Trophoblast cell (in vitro differentiated cells and primary cell): Measurements from ENCODE around the gene NF2.

ENCODE experiments used
- DNase-seq, 2 donors: peaks; one replicate each; pipeline ENCODE4 v3.0.0-alpha.2; 2016
- H2AFZ ChIP-seq: 2 replicates; pipeline ENCODE4 v1.6.1; 2013; ENCODE audit warnings: low read length, moderate library complexity, mild to moderate bottlenecking; ENCODE audit not compliant: insufficient read depth, poor library complexity
- H2AK5ac ChIP-seq: 2 replicates; pipeline ENCODE4 v1.6.1; 2013; ENCODE audit warnings: mild to moderate bottlenecking, low read length
- H2BK120ac ChIP-seq: 2 replicates; pipeline ENCODE4 v1.6.1; 2013; ENCODE audit warnings: low read length, mild to moderate bottlenecking, moderate library complexity; ENCODE audit not compliant: insufficient read depth, poor library complexity
- H2BK12ac ChIP-seq: 2 replicates; pipeline ENCODE4 v1.6.1; 2013; ENCODE audit warnings: mild to moderate bottlenecking, low read length, moderate library complexity
- H2BK5ac ChIP-seq: 2 replicates; pipeline ENCODE4 v1.6.1; 2013; ENCODE audit warnings: low read length, low read depth, moderate library complexity, mild to moderate bottlenecking; ENCODE audit not compliant: poor library complexity
- H3K14ac ChIP-seq: 2 replicates; pipeline ENCODE4 v1.6.1; 2013; ENCODE audit warnings: mild to moderate bottlenecking, low read length
- H3K18ac ChIP-seq: 2 replicates; pipeline ENCODE4 v1.6.1; 2013; ENCODE audit warnings: mild to moderate bottlenecking, low read length
- H3K23ac ChIP-seq: 2 replicates; pipeline ENCODE4 v1.6.1; 2013; ENCODE audit warnings: low read length
- H3K27ac ChIP-seq: 2 replicates; pipeline ENCODE4 v1.5.1; 2013; ENCODE audit warnings: low read depth, mild to moderate bottlenecking, inconsistent platforms, low read length, moderate library complexity
- H3K27me3 ChIP-seq: 2 replicates; pipeline ENCODE4 v1.6.1; 2013; ENCODE audit warnings: inconsistent platforms, mild to moderate bottlenecking, low read length, moderate library complexity; ENCODE audit not compliant: insufficient read depth
- H3K36me3 ChIP-seq, 2 experiments: 1 replicate in 1 of 2; 2 replicates in 1 of 2; pipeline ENCODE4 v1.6.1; 2013; ENCODE audit warnings: low read length in 2 of 2, mild to moderate bottlenecking in 2 of 2, moderate library complexity in 1 of 2; ENCODE audit not compliant: insufficient read depth in 2 of 2, control insufficient read depth in 1 of 2
- H3K4ac ChIP-seq: 2 replicates; pipeline ENCODE4 v1.6.1; 2013; ENCODE audit warnings: low read depth, mild to moderate bottlenecking, low read length, moderate library complexity
- H3K4me1 ChIP-seq, 2 experiments: 1 replicate in 1 of 2; 2 replicates in 1 of 2; pipeline ENCODE4 v1.6.1; 2013; ENCODE audit warnings: low read length in 2 of 2, mild to moderate bottlenecking in 2 of 2, moderate library complexity in 1 of 2; ENCODE audit not compliant: insufficient read depth in 2 of 2, control insufficient read depth in 1 of 2
- H3K4me2 ChIP-seq: 2 replicates; pipeline ENCODE4 v1.6.1; 2013; ENCODE audit warnings: inconsistent platforms, mild to moderate bottlenecking, low read length, moderate library complexity
- H3K4me3 ChIP-seq: 2 replicates; pipeline ENCODE4 v1.5.1; 2013; ENCODE audit warnings: mild to moderate bottlenecking, low read depth, low read length, inconsistent platforms
- H3K79me1 ChIP-seq: one replicate; pipeline ENCODE4 v1.6.1; 2013; ENCODE audit warnings: low read length
- H3K79me2 ChIP-seq: 2 replicates; pipeline ENCODE4 v1.6.1; 2013; ENCODE audit warnings: low read length, mild to moderate bottlenecking; ENCODE audit not compliant: control insufficient read depth, insufficient read depth, poor library complexity
- H3K9ac ChIP-seq: 2 replicates; pipeline ENCODE4 v1.6.1; 2013; ENCODE audit warnings: mild to moderate bottlenecking, low read length
- H3K9me3 ChIP-seq: 2 replicates; pipeline ENCODE4 v1.6.1; 2013; ENCODE audit warnings: low read depth, mild to moderate bottlenecking, control low read depth, inconsistent platforms, low read length; ENCODE audit not compliant: insufficient read depth
- H4K12ac ChIP-seq: 2 replicates; pipeline ENCODE4 v1.6.1; 2013; ENCODE audit warnings: low read depth, mild to moderate bottlenecking, low read length, moderate library complexity
- H4K8ac ChIP-seq: 2 replicates; pipeline ENCODE4 v1.6.1; 2013; ENCODE audit warnings: low read depth, mild to moderate bottlenecking, low read length, moderate library complexity
- H4K91ac ChIP-seq: one replicate; pipeline ENCODE4 v1.6.1; 2013; ENCODE audit warnings: low read depth, mild to moderate bottlenecking, low read length, moderate library complexity
- WGBS: extraction: QIAGEN DNeasy Blood & Tissue Kit; methylation state at CpG from one replicate; pipeline ENCODE4 v1.1.7; 2013; ENCODE audit warnings: missing lambda C conversion rate; ENCODE audit not compliant: insufficient read length, insufficient coverage; ENCODE audit errors: extremely low coverage; 5-methylcytosine and 5-hydroxymethylcytosine counted together

Gene NF2

DNA sequence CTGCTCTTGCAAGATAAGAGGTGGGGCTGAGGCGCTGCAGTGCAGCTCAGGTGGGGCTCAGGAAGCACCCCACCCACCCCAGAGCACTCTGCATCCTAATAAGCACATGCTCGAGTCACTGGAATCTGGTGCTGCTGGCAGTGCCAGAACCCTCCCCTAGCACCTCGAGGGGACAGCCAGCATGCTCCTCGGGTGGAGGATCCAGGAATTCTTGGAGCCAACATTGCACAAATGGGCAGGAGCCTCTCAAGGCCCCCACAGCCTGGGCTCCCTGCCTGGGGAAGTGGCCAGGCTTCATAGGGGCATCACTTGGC lies 88.9 kb downstream of the NF2 start:
- no peak overlapping the region for H3K18ac ChIP-seq
- no peak for DNase-seq
- no peaks in the 10 kb centered on the region for H3K79me1 ChIP-seq
- no peak overlapping the region for H2BK12ac ChIP-seq
- no peak overlapping the region for H3K4me3 ChIP-seq
- H2AFZ ChIP-seq: no peak overlapping the region
- no peak overlapping the region for H3K27ac ChIP-seq
- no peaks in the 10 kb centered on the region for H3K27me3 ChIP-seq
- no peak overlapping the region for H3K4ac ChIP-seq
- H2BK120ac ChIP-seq: no peak overlapping the region
- H4K91ac ChIP-seq: no peak overlapping the region
- H2BK5ac ChIP-seq: no peak overlapping the region
- H2AK5ac ChIP-seq: no peak overlapping the region
- no peaks in the 10 kb centered on the region for H3K79me2 ChIP-seq
- peaks cover 1 to 16% of the 10 kb centered on the region in 2 experiments for H3K36me3 ChIP-seq
- WGBS: no CpG with 5 or more reads among the region's 4 CpGs
- no peak overlapping the region for H3K14ac ChIP-seq
- peaks cover 24 to 30% of the 10 kb centered on the region in 2 experiments for H3K4me1 ChIP-seq
- no peak overlapping the region for H3K23ac ChIP-seq
- H3K9ac ChIP-seq: no peak overlapping the region
- no peak overlapping the region for H4K12ac ChIP-seq
- H3K9me3 ChIP-seq: no peaks in the 10 kb centered on the region
- H3K4me2 ChIP-seq: no peak overlapping the region
- no peak overlapping the region for H4K8ac ChIP-seq

DNA sequence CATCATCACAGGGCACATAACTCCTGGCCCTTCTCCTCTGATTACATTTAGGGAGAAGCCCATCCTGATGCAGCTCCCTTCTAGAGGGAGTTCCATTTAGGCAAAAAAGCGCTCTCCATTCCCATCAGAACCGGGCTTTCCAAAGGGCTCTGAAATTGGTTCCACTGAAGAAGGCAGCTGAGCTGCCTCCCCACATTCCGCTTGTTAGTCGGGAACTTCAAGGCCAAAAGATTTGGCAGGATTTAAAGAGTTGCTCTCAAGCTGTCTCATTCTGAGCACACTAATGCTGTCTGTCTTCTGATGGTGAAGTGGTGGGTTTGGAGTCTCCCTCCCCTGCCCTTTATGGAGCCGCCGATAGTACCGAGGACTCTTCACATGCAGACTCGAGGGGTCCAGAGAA lies 89.7 kb downstream of the NF2 start:
- Histone ChIP-seq H3K4me2 (no peak overlapping the region), H4K8ac (no peak overlapping the region), H3K9me3 (no peaks in the 10 kb centered on the region), H4K12ac (no peak overlapping the region), H3K4me3 (no peak overlapping the region), H3K18ac (no peak overlapping the region), H2AFZ (no peak overlapping the region), H3K79me1 (no peaks in the 10 kb centered on the region), H2AK5ac (no peak overlapping the region), H2BK5ac (no peak overlapping the region), H3K27me3 (no peaks in the 10 kb centered on the region), H3K4ac (no peak overlapping the region), H4K91ac (no peak overlapping the region), H3K9ac (no peak overlapping the region), H2BK12ac (no peak overlapping the region), H3K27ac (no peak overlapping the region), H3K23ac (no peak overlapping the region), H2BK120ac (no peak overlapping the region), H3K79me2 (no peaks in the 10 kb centered on the region), H3K36me3 (peaks cover 1 to 16% of the 10 kb centered on the region in 2 experiments), H3K4me1 (peaks cover 17 to 23% of the 10 kb centered on the region in 2 experiments), H3K14ac (no peak overlapping the region)
- no peak for DNase-seq
- WGBS: no CpG with 5 or more reads among the region's 8 CpGs

GRCh38 chr22:29693671-29694070 lies 90.2 kb downstream of the NF2 start:
- no peak overlapping the region for H3K9ac ChIP-seq
- WGBS: no CpG with 5 or more reads among the region's 9 CpGs
- H3K79me1 ChIP-seq: no peaks in the 10 kb centered on the region
- no peak overlapping the region for H2BK5ac ChIP-seq
- H3K79me2 ChIP-seq: no peaks in the 10 kb centered on the region
- H4K8ac ChIP-seq: no peak overlapping the region
- no peak overlapping the region for H4K91ac ChIP-seq
- no peak overlapping the region for H3K4ac ChIP-seq
- no peak overlapping the region for H3K14ac ChIP-seq
- DNase-seq: no peak
- H3K18ac ChIP-seq: no peak overlapping the region
- H2BK12ac ChIP-seq: no peak overlapping the region
- no peak overlapping the region for H2BK120ac ChIP-seq
- no peak overlapping the region for H3K27ac ChIP-seq
- H3K27me3 ChIP-seq: no peaks in the 10 kb centered on the region
- H2AFZ ChIP-seq: no peak overlapping the region
- H3K36me3 ChIP-seq: peaks cover 1 to 16% of the 10 kb centered on the region in 2 experiments
- no peak overlapping the region for H3K4me2 ChIP-seq
- peaks cover 14 to 20% of the 10 kb centered on the region in 2 experiments for H3K4me1 ChIP-seq
- H4K12ac ChIP-seq: no peak overlapping the region
- no peaks in the 10 kb centered on the region for H3K9me3 ChIP-seq
- H3K23ac ChIP-seq: no peak overlapping the region
- no peak overlapping the region for H2AK5ac ChIP-seq
- no peak overlapping the region for H3K4me3 ChIP-seq

GRCh38 chr22:29695129-29695926 lies 91.9 kb downstream of the NF2 start:
- Histone ChIP-seq H4K8ac (no peak overlapping the region), H3K4me3 (no peak overlapping the region), H3K9ac (no peak overlapping the region), H3K4me2 (no peak overlapping the region), H2BK120ac (no peak overlapping the region), H3K9me3 (no peaks in the 10 kb centered on the region), H3K14ac (no peak overlapping the region), H3K79me1 (no peaks in the 10 kb centered on the region), H2BK12ac (no peak overlapping the region), H3K4me1 (peaks cover 8 to 14% of the 10 kb centered on the region in 2 experiments), H2AK5ac (no peak overlapping the region), H3K4ac (no peak overlapping the region), H3K27me3 (no peaks in the 10 kb centered on the region), H3K79me2 (no peaks in the 10 kb centered on the region), H3K36me3 (peaks cover 1 to 16% of the 10 kb centered on the region in 2 experiments), H3K18ac (no peak overlapping the region), H4K91ac (no peak overlapping the region), H2AFZ (no peak overlapping the region), H4K12ac (no peak overlapping the region), H3K23ac (no peak overlapping the region), H3K27ac (no peak overlapping the region), H2BK5ac (no peak overlapping the region)
- WGBS: no CpG with 5 or more reads among the region's 33 CpGs
- no peak for DNase-seq
